GM15510 (cell line): ENCODE results near the gene MYLK2.

Experiments used
- POLR2A ChIP-seq: IDR thresholded peaks from 3 replicates; pipeline ENCODE4 v1.6.1; 2011; ENCODE audit warnings: borderline replicate concordance; ENCODE audit not compliant: insufficient read length; ENCODE audit errors: extremely low read depth

MYLK2 gene

GRCh38 chr20:31840906-31841816 lies 22.0 kb downstream of the MYLK2 start:
- no peak for TF ChIP-seq POLR2A

GRCh38 chr20:31841928-31842327 lies 22.8 kb downstream of the MYLK2 start:
- TF ChIP-seq POLR2A, result no peak

GRCh38 chr20:31842471-31843157 lies 23.5 kb downstream of the MYLK2 start:
- TF ChIP-seq POLR2A, result no peak

- no peak for TF ChIP-seq POLR2A
These were observed 24.1 kb downstream of the MYLK2 start for GRCh38 chr20:31843288-31843687.

- no peak for TF ChIP-seq POLR2A
These were observed 24.7 kb downstream of the MYLK2 start for GRCh38 chr20:31843881-31844280.

GRCh38 chr20:31844737-31845299 lies 25.7 kb downstream of the MYLK2 start:
- no peak for TF ChIP-seq POLR2A

- no peak for TF ChIP-seq POLR2A
These were observed 26.2 kb downstream of the MYLK2 start, which contains the start of gene FOXS1 for GRCh38 chr20:31845300-31845863. TSS of gene FOXS1 (minus strand) at chr20:31845604. CDS start at chr20:31845542, 62 bp downstream.

- no peak for TF ChIP-seq POLR2A
These were observed 27.6 kb downstream of the MYLK2 start for GRCh38 chr20:31846793-31847138.

- TF ChIP-seq POLR2A, result no peak
These were observed 29.2 kb downstream of the MYLK2 start for GRCh38 chr20:31848088-31848999.

- no peak for TF ChIP-seq POLR2A
These were observed 30.3 kb downstream of the MYLK2 start for GRCh38 chr20:31849306-31849930.

- TF ChIP-seq POLR2A, result no peak
These were observed 32.2 kb downstream of the MYLK2 start for GRCh38 chr20:31851240-31851955.

- TF ChIP-seq POLR2A, result no peak
These were observed 34.3 kb downstream of the MYLK2 start for GRCh38 chr20:31853481-31853880.

- TF ChIP-seq POLR2A, result no peak
These were observed 37.4 kb downstream of the MYLK2 start for GRCh38 chr20:31856516-31856915.

GRCh38 chr20:31857861-31858759 lies 39.0 kb downstream of the MYLK2 start:
- TF ChIP-seq POLR2A, result no peak
